HUES48 (cell line): ENCODE measurements around the gene TAGAP.

Experiments used
- H3K27ac ChIP-seq: one replicate; pipeline ENCODE4 v1.7.0; 2013; ENCODE audit warnings: low read depth, low read length, inconsistent platforms
- H3K27me3 ChIP-seq: 2 replicates; pipeline ENCODE4 v1.6.1; 2013; ENCODE audit warnings: mild to moderate bottlenecking, low read length; ENCODE audit not compliant: control insufficient read depth, insufficient read depth
- H3K36me3 ChIP-seq: 2 replicates; pipeline ENCODE4 v1.6.1; 2013; ENCODE audit warnings: low read length; ENCODE audit not compliant: control insufficient read depth, insufficient read depth
- H3K4me1 ChIP-seq: 2 replicates; pipeline ENCODE4 v1.6.1; 2013; ENCODE audit warnings: mild to moderate bottlenecking, low read length; ENCODE audit not compliant: control insufficient read depth, insufficient read depth
- H3K4me3 ChIP-seq: 2 replicates; pipeline ENCODE4 v1.5.1; 2013; ENCODE audit warnings: mild to moderate bottlenecking, low read depth, low read length
- H3K9ac ChIP-seq: 2 replicates; pipeline ENCODE4 v1.6.1; 2013; ENCODE audit warnings: mild to moderate bottlenecking, low read depth, low read length, moderate library complexity
- H3K9me3 ChIP-seq: 2 replicates; pipeline ENCODE4 v1.6.1; 2013; ENCODE audit warnings: low read length; ENCODE audit not compliant: control insufficient read depth, insufficient read depth

TAGAP gene

GRCh38 chr6:158988477-158988876, 56.3 kb downstream of the TAGAP start:
- Histone ChIP-seq H3K9ac (no peak overlapping the region), H3K4me1 (no peaks in the 10 kb centered on the region), H3K27ac (no peak overlapping the region), H3K27me3 (no peaks in the 10 kb centered on the region), H3K36me3 (no peaks in the 10 kb centered on the region), H3K9me3 (no peaks in the 10 kb centered on the region), H3K4me3 (no peak overlapping the region)

GRCh38 chr6:158987657-158988056, 57.1 kb downstream of the TAGAP start:
- Histone ChIP-seq H3K4me1 (no peaks in the 10 kb centered on the region), H3K27ac (no peak overlapping the region), H3K27me3 (no peaks in the 10 kb centered on the region), H3K36me3 (no peaks in the 10 kb centered on the region), H3K4me3 (no peak overlapping the region), H3K9me3 (no peaks in the 10 kb centered on the region), H3K9ac (no peak overlapping the region)
